ENCODE results near the gene SPATA19.

GRCh38 chr11:133825156-133825555 is 20.2 kb downstream of the SPATA19 start:
- TF ChIP-seq CTCF (conservative IDR thresholded peaks at IDR 0.05) (no peak), ZFX (IDR thresholded peaks at IDR 0.05) (no peak)

Data from C4-2B (cell line).